Ovary (tissue), 9 donors: ENCODE measurements around the gene ABCC4. TPM values are rescaled to one million over a fixed set of nuclear protein-coding genes. Genes with fewer than 3 reads are reported as not detected.

Experiments
- DNase-seq, 5 donors: peaks; one replicate each; pipeline ENCODE4 v3.0.0-alpha.2; 2019 to 2020
- H3K27ac ChIP-seq, 2 donors: fragments of 200-600 bp; one replicate each; pipeline versions ENCODE4 v1.5.1 to v1.8.0; 2019 to 2022
- H3K27me3 ChIP-seq: fragments of 200-600 bp; one replicate; pipeline ENCODE4 v1.8.0; 2022
- H3K36me3 ChIP-seq: fragments of 200-600 bp; sonication (generic); one replicate; pipeline ENCODE4 v1.5.1; 2019
- H3K4me1 ChIP-seq: one replicate; pipeline ENCODE4 v1.8.1; 2013; ENCODE audit warnings: mild to moderate bottlenecking, moderate library complexity; ENCODE audit not compliant: insufficient read depth
- H3K4me3 ChIP-seq: fragments of 200-600 bp; sonication (generic); one replicate; pipeline ENCODE4 v1.5.1; 2017
- H3K9me3 ChIP-seq, 2 donors: fragments of 200-600 bp in 1 of 2; sonication (generic) in 1 of 2; one replicate each; pipeline versions ENCODE4 v1.5.1 to v1.8.1; 2013 to 2019; ENCODE audit warnings: mild to moderate bottlenecking in 1 of 2, moderate library complexity in 1 of 2
- EP300 ChIP-seq: sonication (generic); formaldehyde crosslinking; IDR thresholded peaks from one replicate; pipeline ENCODE4 v1.6.1; 2017; ENCODE audit warnings: antibody characterized with exemption
- POLR2A ChIP-seq: fragments of 450-650 bp; IDR thresholded peaks from one replicate; pipeline ENCODE4 v1.6.1; 2017; ENCODE audit warnings: antibody characterized with exemption, mild to moderate bottlenecking, moderate library complexity
- WGBS, 3 donors: extraction: QIAGEN DNeasy Blood & Tissue Kit in 1 of 3; methylation state at CpG; one replicate each; pipeline versions ENCODE4 v1.1.5 to v1.1.7; 2013 to 2017; 5-methylcytosine and 5-hydroxymethylcytosine counted together
- intact Hi-C, 4 donors: fragments of 100-400 bp; cut with DNase I; formaldehyde crosslinking; loops; one replicate each; pipeline versions ENCODE4 v1.11.0 to v1.15.1; 2022 to 2023
- polyA plus RNA-seq, 2 donors: library from polyadenylated mRNA; stranded (reverse); fragments of 200-250 nt in 1 of 2; fragments of 350-450 nt in 1 of 2; fragmentation: Illumina TruSeq in 1 of 2; extraction: RNeasy Lipid Tissue Mini Kit (QIAGEN cat#74804) in 1 of 2; gene quantifications; one replicate each; pipeline ENCODE4 v1.2.3, GENCODE V29; 2013 to 2014
- total RNA-seq, 7 donors: library from RNA; depleted of rRNA in 2 of 7; stranded (reverse); fragments of >200 nt in 2 of 7; fragmentation: NEBNext Ultra II Directional in 3 of 7; extraction: Animal tissue kit (Norgen Biotek cat#: 25700) in 3 of 7; gene quantifications; one replicate each; pipeline versions ENCODE4 v1.1.0 to v1.2.4, GENCODE V29; 2016 to 2023
- TF ChIP-seq, protein P1 (sequence below), 3 donors: fragments of 450-650 bp in 2 of 3; fragments of 200-600 bp in 1 of 3; IDR thresholded peaks; one replicate each; pipeline versions ENCODE4 v1.5.1 to v1.8.0; 2016 to 2022; ENCODE audit warnings: antibody characterized with exemption in 3 of 3, mild to moderate bottlenecking in 1 of 3
- donor health status: DM: no; HTN: no; CAD: no; lungs with moderate emphysema.
- donor health status: DM: no; HTN: no; CAD: no.
- donor health status: Bipolar disorder and iron deficiency.
- donor health status: DM: yes; HTN: yes; CAD: no.
- donor health status: DM: no; HTN: no; CAD: no.
- donor health status: DM: yes; HTN: yes; CAD: no.

ABCC4 gene
- total and polyA plus RNA-seq, 9 donors = 6.1 to 28.5 (median 11.5) TPM

DNA sequence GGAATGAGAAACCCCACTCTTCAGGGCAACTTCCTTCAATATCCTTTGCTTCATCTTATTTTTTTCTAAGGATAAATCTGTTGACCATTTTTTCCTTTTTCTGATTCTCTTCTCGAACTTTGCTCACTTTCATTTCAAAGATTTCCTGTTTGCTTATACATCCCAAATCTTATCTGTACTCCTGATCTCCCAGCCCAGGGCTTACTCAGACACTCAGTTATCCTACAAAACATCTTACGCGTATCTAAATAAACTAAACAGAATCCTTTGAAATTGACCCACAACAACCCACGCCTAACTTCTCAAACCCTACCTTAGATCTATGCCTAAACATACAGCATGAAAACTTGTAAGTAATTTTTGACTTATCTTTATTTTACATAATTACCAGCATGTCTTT is 179.2 kb downstream of the ABCC4 start:
- no peak for DNase-seq
- Histone ChIP-seq H3K27me3 (no peaks in the 10 kb centered on the region), H3K36me3 (no peaks in the 10 kb centered on the region), H3K4me3 (no peak overlapping the region), H3K9me3 (no peaks in the 10 kb centered on the region), H3K4me1 (no peaks in the 10 kb centered on the region), H3K27ac (no peak overlapping the region)
- intact Hi-C loops = no loop called here
- TF ChIP-seq EP300 (no peak), POLR2A (no peak)
- TF ChIP-seq, protein P1, sequence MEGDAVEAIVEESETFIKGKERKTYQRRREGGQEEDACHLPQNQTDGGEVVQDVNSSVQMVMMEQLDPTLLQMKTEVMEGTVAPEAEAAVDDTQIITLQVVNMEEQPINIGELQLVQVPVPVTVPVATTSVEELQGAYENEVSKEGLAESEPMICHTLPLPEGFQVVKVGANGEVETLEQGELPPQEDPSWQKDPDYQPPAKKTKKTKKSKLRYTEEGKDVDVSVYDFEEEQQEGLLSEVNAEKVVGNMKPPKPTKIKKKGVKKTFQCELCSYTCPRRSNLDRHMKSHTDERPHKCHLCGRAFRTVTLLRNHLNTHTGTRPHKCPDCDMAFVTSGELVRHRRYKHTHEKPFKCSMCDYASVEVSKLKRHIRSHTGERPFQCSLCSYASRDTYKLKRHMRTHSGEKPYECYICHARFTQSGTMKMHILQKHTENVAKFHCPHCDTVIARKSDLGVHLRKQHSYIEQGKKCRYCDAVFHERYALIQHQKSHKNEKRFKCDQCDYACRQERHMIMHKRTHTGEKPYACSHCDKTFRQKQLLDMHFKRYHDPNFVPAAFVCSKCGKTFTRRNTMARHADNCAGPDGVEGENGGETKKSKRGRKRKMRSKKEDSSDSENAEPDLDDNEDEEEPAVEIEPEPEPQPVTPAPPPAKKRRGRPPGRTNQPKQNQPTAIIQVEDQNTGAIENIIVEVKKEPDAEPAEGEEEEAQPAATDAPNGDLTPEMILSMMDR (IDR thresholded peaks at IDR 0.05) = no peak
- 92% methylated on average over 4 of the region's 4 CpGs for WGBS, 3 donors

DNA sequence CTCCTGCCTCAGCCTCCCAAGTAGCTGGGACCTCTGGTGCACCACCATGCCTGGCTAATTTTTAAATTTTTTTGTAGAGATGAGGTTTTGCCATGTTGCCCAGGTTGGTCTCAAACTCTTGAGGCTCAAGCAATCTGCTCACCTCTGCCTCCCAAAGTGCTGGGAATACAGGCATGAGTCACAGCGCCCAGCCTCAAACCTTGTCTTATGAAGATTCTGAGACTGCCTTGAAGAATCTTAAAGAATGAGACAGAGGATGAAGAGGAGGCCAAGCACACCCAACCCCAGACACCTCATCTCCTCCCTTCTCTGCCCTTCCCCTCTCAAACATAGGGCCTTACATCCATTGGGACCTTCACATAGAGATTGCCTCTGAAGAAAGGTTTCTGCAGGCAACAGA is 179.7 kb downstream of the ABCC4 start:
- no peak overlapping the region for H3K4me3 ChIP-seq
- H3K36me3 ChIP-seq = no peaks in the 10 kb centered on the region
- intact Hi-C loops = no loop called here
- H3K27ac ChIP-seq = no peak overlapping the region
- no peak for DNase-seq
- no peaks in the 10 kb centered on the region for H3K4me1 ChIP-seq
- 100% methylated on average over 1 of the region's 1 CpG for WGBS, 3 donors
- no peak for TF ChIP-seq EP300
- TF ChIP-seq POLR2A = no peak
- TF ChIP-seq, protein P1 (IDR thresholded peaks at IDR 0.05) = no peak
- H3K27me3 ChIP-seq = no peaks in the 10 kb centered on the region
- H3K9me3 ChIP-seq = no peaks in the 10 kb centered on the region

DNA sequence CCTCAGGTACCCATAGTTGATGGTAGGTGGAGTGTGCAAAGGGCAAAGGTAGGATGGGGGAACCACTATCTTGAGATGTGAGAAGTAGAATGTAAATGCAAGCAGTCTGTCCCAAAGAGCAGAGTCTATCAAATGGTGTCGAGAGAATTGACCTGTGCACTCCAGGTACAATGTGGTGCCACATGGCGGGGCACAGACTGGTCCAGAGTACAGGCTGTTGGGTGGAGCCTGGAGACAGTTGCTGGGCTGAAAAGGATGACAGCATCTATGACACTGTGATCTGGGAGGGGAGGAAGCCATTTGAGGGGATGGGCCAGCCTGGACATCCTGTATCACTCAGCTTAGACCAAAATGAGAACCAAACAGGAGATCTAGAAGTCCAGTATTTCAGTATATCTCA is 180.6 kb downstream of the ABCC4 start:
- TF ChIP-seq POLR2A (no peak), EP300 (no peak)
- TF ChIP-seq, protein P1 (IDR thresholded peaks at IDR 0.05) = no peak
- intact Hi-C loops = no loop called here
- WGBS, 3 donors = 93 to 97% (median 96%) methylated on average over 2 of the region's 2 CpGs
- Histone ChIP-seq H3K27ac (no peak overlapping the region), H3K4me1 (no peaks in the 10 kb centered on the region), H3K27me3 (no peaks in the 10 kb centered on the region), H3K9me3 (no peaks in the 10 kb centered on the region), H3K4me3 (no peak overlapping the region), H3K36me3 (no peaks in the 10 kb centered on the region)
- no peak for DNase-seq

DNA sequence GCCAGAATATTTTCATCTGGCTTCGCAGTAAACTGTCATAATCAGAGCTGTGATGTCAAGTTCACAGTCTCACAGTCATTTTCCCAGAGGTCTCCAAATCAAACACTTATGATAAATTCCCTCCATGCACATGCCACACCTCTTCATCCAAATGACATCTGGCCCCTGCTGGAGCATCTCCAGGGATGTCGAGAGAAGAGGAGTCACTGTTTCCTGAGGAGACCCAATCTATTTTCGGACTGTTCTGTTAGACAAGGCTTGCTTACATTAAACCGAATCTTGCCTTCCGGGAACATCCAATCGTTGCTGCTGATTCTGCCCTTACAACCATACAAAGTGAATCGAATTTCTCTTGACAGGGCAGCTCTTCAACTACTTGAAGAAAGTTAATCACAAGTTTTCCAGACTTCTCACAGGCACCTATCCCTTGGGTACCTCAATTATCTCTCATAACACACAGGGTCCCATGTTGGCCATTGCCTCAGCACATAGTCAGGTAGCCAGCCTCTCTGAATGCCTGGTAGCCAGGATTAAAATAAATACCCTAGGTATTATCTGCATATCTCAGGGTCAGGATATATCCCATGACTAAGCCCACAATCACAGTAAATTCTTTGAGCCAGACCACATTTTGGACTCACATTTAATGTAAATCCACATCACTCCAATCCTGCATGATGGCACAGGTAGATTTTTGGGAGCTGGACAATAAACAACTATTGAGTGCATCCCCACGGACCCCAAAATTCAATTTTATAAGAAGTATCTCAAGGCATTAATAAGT is 182.5 kb downstream of the ABCC4 start:
- H3K36me3 ChIP-seq = no peaks in the 10 kb centered on the region
- WGBS, 3 donors = 85 to 93% (median 87%) methylated on average over 8 of the region's 8 CpGs
- no peak overlapping the region for H3K4me3 ChIP-seq
- no peak for DNase-seq
- H3K9me3 ChIP-seq = no peaks in the 10 kb centered on the region
- intact Hi-C loops = no loop called here
- H3K4me1 ChIP-seq = no peaks in the 10 kb centered on the region
- no peak overlapping the region for H3K27ac ChIP-seq
- TF ChIP-seq, protein P1 (IDR thresholded peaks at IDR 0.05) = no peak
- TF ChIP-seq POLR2A (no peak), EP300 (no peak)
- H3K27me3 ChIP-seq = no peaks in the 10 kb centered on the region
